Right atrium auricular region (tissue), 2 donors: ENCODE results near the gene MXI1. TPM values are rescaled to one million over a fixed set of nuclear protein-coding genes. Genes with fewer than 3 reads are reported as not detected.

ENCODE experiments used
- DNase-seq: peaks from one replicate; pipeline ENCODE4 v3.0.0-alpha.2; 2019; ENCODE audit warnings: low spot score
- H3K27ac ChIP-seq, 2 donors: fragments of 200-600 bp; sonication (generic); 1 replicate in 1 of 2; 2 replicates in 1 of 2; pipeline ENCODE4 v1.5.1; 2016 to 2019
- H3K27me3 ChIP-seq, 2 donors: fragments of 200-600 bp; sonication (generic); one replicate each; pipeline versions ENCODE4 v1.5.1 to v1.6.0; 2017 to 2019
- H3K36me3 ChIP-seq: fragments of 200-600 bp; sonication (generic); one replicate; pipeline ENCODE4 v1.5.1; 2016
- H3K4me1 ChIP-seq, 2 donors: fragments of 200-600 bp; sonication (generic); one replicate each; pipeline versions ENCODE4 v1.5.1 to v1.6.0; 2017 to 2019
- H3K4me3 ChIP-seq, 2 donors: fragments of 200-600 bp; sonication (generic); 1 replicate in 1 of 2; 2 replicates in 1 of 2; pipeline ENCODE4 v1.5.1; 2017 to 2019; ENCODE audit warnings: mild to moderate bottlenecking in 1 of 2, moderate library complexity in 1 of 2
- H3K9me3 ChIP-seq, 2 donors: fragments of 200-600 bp; sonication (generic); one replicate each; pipeline ENCODE4 v1.5.1; 2019
- total RNA-seq, 2 donors: library from RNA; depleted of rRNA; stranded (reverse); fragments of >200 nt; gene quantifications; one replicate each; pipeline ENCODE4 v1.1.0, GENCODE V29; 2016
- TF ChIP-seq, protein P1 (sequence below), 2 donors: fragments of 200-600 bp; sonication (generic); IDR thresholded peaks; one replicate each; pipeline ENCODE4 v1.5.1; 2019; ENCODE audit warnings: antibody characterized with exemption in 2 of 2

The MXI1 gene
- total RNA-seq, 2 donors from 2014 or later = 50.8 to 78.8 TPM

GRCh38 chr10:110310741-110311140 lies 103.3 kb downstream of the MXI1 start:
- Histone ChIP-seq H3K4me1 (peaks cover 0 to 10% of the 10 kb centered on the region in 2 donors), H3K9me3 (no peaks in the 10 kb centered on the region), H3K27me3 (no peaks in the 10 kb centered on the region), H3K36me3 (no peaks in the 10 kb centered on the region), H3K27ac (no peak overlapping the region), H3K4me3 (no peak overlapping the region)
- TF ChIP-seq, protein P1, sequence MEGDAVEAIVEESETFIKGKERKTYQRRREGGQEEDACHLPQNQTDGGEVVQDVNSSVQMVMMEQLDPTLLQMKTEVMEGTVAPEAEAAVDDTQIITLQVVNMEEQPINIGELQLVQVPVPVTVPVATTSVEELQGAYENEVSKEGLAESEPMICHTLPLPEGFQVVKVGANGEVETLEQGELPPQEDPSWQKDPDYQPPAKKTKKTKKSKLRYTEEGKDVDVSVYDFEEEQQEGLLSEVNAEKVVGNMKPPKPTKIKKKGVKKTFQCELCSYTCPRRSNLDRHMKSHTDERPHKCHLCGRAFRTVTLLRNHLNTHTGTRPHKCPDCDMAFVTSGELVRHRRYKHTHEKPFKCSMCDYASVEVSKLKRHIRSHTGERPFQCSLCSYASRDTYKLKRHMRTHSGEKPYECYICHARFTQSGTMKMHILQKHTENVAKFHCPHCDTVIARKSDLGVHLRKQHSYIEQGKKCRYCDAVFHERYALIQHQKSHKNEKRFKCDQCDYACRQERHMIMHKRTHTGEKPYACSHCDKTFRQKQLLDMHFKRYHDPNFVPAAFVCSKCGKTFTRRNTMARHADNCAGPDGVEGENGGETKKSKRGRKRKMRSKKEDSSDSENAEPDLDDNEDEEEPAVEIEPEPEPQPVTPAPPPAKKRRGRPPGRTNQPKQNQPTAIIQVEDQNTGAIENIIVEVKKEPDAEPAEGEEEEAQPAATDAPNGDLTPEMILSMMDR (IDR thresholded peaks at IDR 0.05) = no peak
- DNase-seq = no peak

GRCh38 chr10:110311357-110311949 lies 104.0 kb downstream of the MXI1 start:
- TF ChIP-seq, protein P1 (IDR thresholded peaks at IDR 0.05) = peak in 1 of 2 donors; percentile 74
- no peaks in the 10 kb centered on the region for H3K27me3 ChIP-seq
- H3K27ac ChIP-seq = no peak overlapping the region
- DNase-seq = no peak
- peaks cover 0 to 4% of the 10 kb centered on the region in 2 donors for H3K4me1 ChIP-seq
- H3K9me3 ChIP-seq = no peaks in the 10 kb centered on the region
- no peaks in the 10 kb centered on the region for H3K36me3 ChIP-seq
- H3K4me3 ChIP-seq = no peak overlapping the region

- Histone ChIP-seq H3K4me1 (peaks cover 0 to 3% of the 10 kb centered on the region in 2 donors), H3K4me3 (no peak overlapping the region), H3K27me3 (no peaks in the 10 kb centered on the region), H3K36me3 (no peaks in the 10 kb centered on the region), H3K9me3 (no peaks in the 10 kb centered on the region), H3K27ac (no peak overlapping the region)
- DNase-seq = no peak
- TF ChIP-seq, protein P1 (IDR thresholded peaks at IDR 0.05) = no peak
Observed at GRCh38 chr10:110312206-110312605, 104.8 kb downstream of the MXI1 start.

GRCh38 chr10:110313674-110314073 lies 106.3 kb downstream of the MXI1 start:
- no peak for DNase-seq
- H3K9me3 ChIP-seq = no peaks in the 10 kb centered on the region
- H3K36me3 ChIP-seq = no peaks in the 10 kb centered on the region
- peaks cover 0 to 3% of the 10 kb centered on the region in 2 donors for H3K4me1 ChIP-seq
- H3K4me3 ChIP-seq = no peak overlapping the region
- TF ChIP-seq, protein P1 (IDR thresholded peaks at IDR 0.05) = no peak
- no peaks in the 10 kb centered on the region for H3K27me3 ChIP-seq
- no peak overlapping the region for H3K27ac ChIP-seq

GRCh38 chr10:110317866-110318850 lies 110.8 kb downstream of the MXI1 start:
- Histone ChIP-seq H3K36me3 (no peaks in the 10 kb centered on the region), H3K4me3 (no peak overlapping the region), H3K4me1 (no peaks in the 10 kb centered on the region), H3K27ac (no peak overlapping the region), H3K27me3 (no peaks in the 10 kb centered on the region), H3K9me3 (peaks cover 0 to 17% of the 10 kb centered on the region in 2 donors)
- no peak for DNase-seq
- TF ChIP-seq, protein P1 (IDR thresholded peaks at IDR 0.05) = no peak
